Measurements from ENCODE around the gene APP.

- no peak for TF ChIP-seq CTCF (conservative IDR thresholded peaks at IDR 0.05)
- no peak for TF ChIP-seq EZH2 (IDR thresholded peaks at IDR 0.05; ENCODE audit: low read depth)
Observed at GRCh38 chr21:26112975-26113374, 57.6 kb downstream of the APP start.

Measured in PC-9 (cell line).